ENCODE measurements around the gene TSC22D1. TPM values are rescaled to one million over a fixed set of nuclear protein-coding genes. Genes with fewer than 3 reads are reported as not detected.

The TSC22D1 gene
- total RNA-seq, 4 donors from 2014 or later, result 153 to 200 (median 182) TPM

GRCh38 chr13:44508562-44509077 is 67.5 kb downstream of the TSC22D1 start:
- Histone ChIP-seq H3K4me1 (no peaks in the 10 kb centered on the region), H3K27ac (no peak overlapping the region), H3K4me3 (no peak overlapping the region), H3K27me3 (no peaks in the 10 kb centered on the region), H3K9me3 (no peaks in the 10 kb centered on the region), H3K36me3 (no peaks in the 10 kb centered on the region)
- TF ChIP-seq POLR2A (IDR thresholded peaks at IDR 0.05), result no peak
- DNase-seq, result no peak
- intact Hi-C loops (cut with DNase I; ENCODE audit: low total_unique reads), result no loop called here

DNA sequence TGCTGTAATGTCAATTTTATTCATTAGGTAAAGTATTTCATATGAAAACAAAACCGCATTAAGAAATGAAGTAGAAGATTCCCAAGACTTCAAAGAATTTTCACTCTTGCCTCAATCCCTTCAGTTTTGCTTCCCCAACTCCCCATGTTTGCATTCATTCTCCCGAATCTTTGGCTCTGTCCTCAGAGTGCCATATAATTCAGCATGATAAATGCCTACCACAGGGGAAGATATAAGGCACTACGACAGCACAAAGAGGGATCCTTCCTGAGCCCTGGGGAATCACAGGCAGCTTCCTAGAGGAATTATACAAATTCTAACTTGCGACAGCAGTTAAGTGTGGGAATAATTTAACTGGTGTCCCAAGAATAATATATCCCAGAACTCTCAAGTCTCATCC is 68.5 kb downstream of the TSC22D1 start:
- TF ChIP-seq POLR2A (IDR thresholded peaks at IDR 0.05), result no peak
- H3K27ac ChIP-seq, result no peak overlapping the region
- no peaks in the 10 kb centered on the region for H3K4me1 ChIP-seq
- no peaks in the 10 kb centered on the region for H3K9me3 ChIP-seq
- H3K27me3 ChIP-seq, result no peaks in the 10 kb centered on the region
- no peak for DNase-seq
- H3K36me3 ChIP-seq, result no peaks in the 10 kb centered on the region
- H3K4me3 ChIP-seq, result no peak overlapping the region
- intact Hi-C loops (cut with DNase I; ENCODE audit: low total_unique reads), result no loop called here

GRCh38 chr13:44506719-44507118 is 69.4 kb downstream of the TSC22D1 start:
- no peaks in the 10 kb centered on the region for H3K27me3 ChIP-seq
- no peaks in the 10 kb centered on the region for H3K36me3 ChIP-seq
- TF ChIP-seq CTCF (IDR thresholded peaks at IDR 0.05), result no peak
- TF ChIP-seq POLR2A (IDR thresholded peaks at IDR 0.05), result no peak
- H3K9me3 ChIP-seq, result no peaks in the 10 kb centered on the region
- no peak overlapping the region for H3K4me3 ChIP-seq
- intact Hi-C loops (cut with DNase I; ENCODE audit: low total_unique reads), result no loop called here
- H3K27ac ChIP-seq, result no peak overlapping the region
- no peak for DNase-seq
- H3K4me1 ChIP-seq, result no peaks in the 10 kb centered on the region

- no peak overlapping the region for H3K4me3 ChIP-seq
- TF ChIP-seq POLR2A (IDR thresholded peaks at IDR 0.05) (no peak), CTCF (IDR thresholded peaks at IDR 0.05) (no peak)
- H3K4me1 ChIP-seq, result no peaks in the 10 kb centered on the region
- no peak overlapping the region for H3K27ac ChIP-seq
- H3K27me3 ChIP-seq, result no peaks in the 10 kb centered on the region
- intact Hi-C loops (cut with DNase I; ENCODE audit: low total_unique reads), result no loop called here
- no peaks in the 10 kb centered on the region for H3K9me3 ChIP-seq
- DNase-seq, result no peak
- H3K36me3 ChIP-seq, result no peaks in the 10 kb centered on the region
Measured at GRCh38 chr13:44506251-44506650, 69.9 kb downstream of the TSC22D1 start.

DNA sequence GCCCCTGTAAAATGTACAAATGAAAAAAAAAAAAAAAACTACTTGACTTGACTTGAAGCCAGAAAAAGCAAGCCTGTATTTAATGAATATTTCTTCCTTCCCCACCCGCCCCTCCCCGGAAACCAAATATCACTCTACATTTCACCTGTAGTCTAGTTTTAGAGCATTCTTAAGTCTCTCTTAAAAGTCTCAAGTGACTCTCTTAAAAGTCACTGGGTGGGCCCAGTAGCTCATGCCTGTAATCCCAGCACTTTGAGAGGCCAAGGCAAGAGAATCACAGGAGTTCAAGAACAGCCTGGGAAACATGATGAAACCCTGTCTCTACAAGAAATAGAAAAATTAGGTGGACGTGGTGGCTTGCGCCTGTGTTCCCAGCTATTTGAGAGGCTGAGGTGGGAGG is 72.0 kb downstream of the TSC22D1 start:
- intact Hi-C loops (cut with DNase I; ENCODE audit: low total_unique reads), result no loop called here
- H3K27me3 ChIP-seq, result no peaks in the 10 kb centered on the region

DNA sequence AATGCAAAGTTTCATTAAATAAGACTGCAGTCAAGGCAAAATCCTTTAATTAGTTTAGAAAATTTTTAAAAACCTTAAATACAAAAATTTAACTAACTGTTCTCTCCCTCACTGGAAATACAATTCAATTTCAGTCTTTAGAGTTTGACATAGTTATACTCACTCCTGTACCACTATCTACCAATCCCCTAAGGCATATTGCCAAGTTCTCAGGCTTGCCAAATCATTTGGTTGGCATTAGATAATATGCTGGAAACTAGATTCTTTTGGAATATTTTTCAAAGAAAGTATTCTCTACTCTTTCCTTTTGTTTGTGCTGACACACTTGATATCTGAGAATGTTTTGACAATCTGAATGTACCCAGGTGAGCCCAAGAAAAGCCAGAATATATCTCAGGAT is 77.2 kb downstream of the TSC22D1 start:
- H3K27ac ChIP-seq, result no peak overlapping the region
- H3K4me3 ChIP-seq, result no peak overlapping the region
- no peaks in the 10 kb centered on the region for H3K4me1 ChIP-seq
- TF ChIP-seq POLR2A (IDR thresholded peaks at IDR 0.05) (no peak), CTCF (IDR thresholded peaks at IDR 0.05) (no peak)
- H3K9me3 ChIP-seq, result no peaks in the 10 kb centered on the region
- H3K27me3 ChIP-seq, result no peaks in the 10 kb centered on the region
- intact Hi-C loops (cut with DNase I; ENCODE audit: low total_unique reads), result no loop called here
- H3K36me3 ChIP-seq, result no peaks in the 10 kb centered on the region
- no peak for DNase-seq

More for the DNA sequence above, 72.0 kb downstream of the TSC22D1 start:
- Histone ChIP-seq H3K36me3 (no peaks in the 10 kb centered on the region), H3K4me1 (no peaks in the 10 kb centered on the region), H3K9me3 (no peaks in the 10 kb centered on the region), H3K4me3 (no peak overlapping the region), H3K27ac (no peak overlapping the region)
- DNase-seq, result no peak
- TF ChIP-seq POLR2A (IDR thresholded peaks at IDR 0.05), result no peak

DNA sequence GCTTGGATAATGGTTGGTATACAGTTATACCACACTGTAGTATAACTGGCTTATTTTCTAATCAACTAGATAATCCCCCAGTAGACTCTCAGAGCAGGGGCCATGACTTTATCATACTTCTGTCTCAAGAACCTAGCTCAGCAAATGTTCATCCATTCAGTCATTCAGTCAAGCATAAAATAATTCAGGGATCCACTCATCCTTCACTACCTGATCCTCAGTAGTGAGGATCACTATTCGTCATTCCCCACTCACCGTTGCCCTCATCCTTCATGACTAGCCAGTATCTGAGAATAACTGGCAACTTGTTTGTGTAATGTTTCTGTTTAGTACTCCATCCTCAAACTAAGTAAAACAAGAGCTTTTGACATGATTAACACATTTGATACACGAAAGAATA is 77.6 kb downstream of the TSC22D1 start:
- H3K9me3 ChIP-seq, result no peaks in the 10 kb centered on the region
- no peak for DNase-seq
- H3K27me3 ChIP-seq, result no peaks in the 10 kb centered on the region
- H3K4me3 ChIP-seq, result no peak overlapping the region
- H3K27ac ChIP-seq, result no peak overlapping the region
- intact Hi-C loops (cut with DNase I; ENCODE audit: low total_unique reads), result no loop called here
- TF ChIP-seq CTCF (IDR thresholded peaks at IDR 0.05) (no peak), POLR2A (IDR thresholded peaks at IDR 0.05) (no peak)
- H3K4me1 ChIP-seq, result no peaks in the 10 kb centered on the region
- H3K36me3 ChIP-seq, result no peaks in the 10 kb centered on the region
